GM10266 (cell line): Measurements from ENCODE around the gene SCYGR3.

Source experiments
- DNase-seq: peaks from one replicate; pipeline ENCODE4 v3.0.0; 2012; ENCODE audit errors: extremely low spot score
- CTCF ChIP-seq: IDR thresholded peaks from 2 replicates; pipeline ENCODE4 v1.5.1; 2012; ENCODE audit warnings: mild to moderate bottlenecking, low read depth; ENCODE audit not compliant: control insufficient read depth, insufficient read depth; ENCODE audit errors: missing control alignments

SCYGR3 gene

GRCh38 chr2:227579791-227580190 is 34.8 kb downstream of the SCYGR3 start:
- TF ChIP-seq CTCF: no peak

GRCh38 chr2:227578642-227579041 is 36.0 kb downstream of the SCYGR3 start:
- no peak for TF ChIP-seq CTCF
- DNase-seq: no peak

More at GRCh38 chr2:227579791-227580190, 34.8 kb downstream of the SCYGR3 start:
- no peak for DNase-seq

GRCh38 chr2:227577555-227577954 is 37.1 kb downstream of the SCYGR3 start:
- no peak for TF ChIP-seq CTCF
- DNase-seq: no peak

- no peak for DNase-seq
- no peak for TF ChIP-seq CTCF
Observed at GRCh38 chr2:227576812-227577211, 37.8 kb downstream of the SCYGR3 start.

GRCh38 chr2:227576110-227576509 is 38.5 kb downstream of the SCYGR3 start:
- DNase-seq: no peak
- no peak for TF ChIP-seq CTCF

GRCh38 chr2:227570615-227571014 is 44.0 kb downstream of the SCYGR3 start:
- TF ChIP-seq CTCF: no peak
- no peak for DNase-seq

GRCh38 chr2:227568852-227569169 is 45.8 kb downstream of the SCYGR3 start:
- TF ChIP-seq CTCF: no peak
- DNase-seq: no peak
